GM18520 (cell line): Measurements from ENCODE around the gene ZNF681.
"Not testable (repeated sequence)": the region's sequence is repeated elsewhere in the genome, so short reads cannot be mapped to it uniquely, and the experiment has no call there.

Source experiments
- ATAC-seq: cut with Tn5 transposase; IDR thresholded peaks from one replicate; pipeline ENCODE4 v1.9.1; 2021; ENCODE audit not compliant: unreplicated experiment

The ZNF681 gene

GRCh38 chr19:23774524-23774971 is 15.9 kb upstream of the ZNF681 start:
- ATAC-seq, result no peak

GRCh38 chr19:23774106-23774505 is 15.4 kb upstream of the ZNF681 start:
- no peak for ATAC-seq

- ATAC-seq, result no peak
Observed at GRCh38 chr19:23772675-23773063, 14.0 kb upstream of the ZNF681 start.

GRCh38 chr19:23771761-23772674 is 13.3 kb upstream of the ZNF681 start:
- ATAC-seq, result no peak

GRCh38 chr19:23771316-23771715 is 12.6 kb upstream of the ZNF681 start:
- ATAC-seq, result no peak

GRCh38 chr19:23770672-23771250 is 12.1 kb upstream of the ZNF681 start:
- ATAC-seq, result no peak

- ATAC-seq, result no peak
Observed at GRCh38 chr19:23769691-23770468, 11.2 kb upstream of the ZNF681 start.

- ATAC-seq, result no peak
Observed at GRCh38 chr19:23766951-23767350, 8.3 kb upstream of the ZNF681 start.

- ATAC-seq, result no peak
Observed at GRCh38 chr19:23764781-23765180, 6.1 kb upstream of the ZNF681 start.

- ATAC-seq, result peak; percentile 33
Observed at GRCh38 chr19:23762884-23763711, 4.4 kb upstream of the ZNF681 start.

GRCh38 chr19:23762548-23762883 is 3.8 kb upstream of the ZNF681 start:
- ATAC-seq, result no peak

GRCh38 chr19:23760326-23760725 is 1.6 kb upstream of the ZNF681 start:
- ATAC-seq, result not testable (repeated sequence)

- not testable (repeated sequence) for ATAC-seq
Observed at GRCh38 chr19:23743633-23744232, 15.0 kb downstream of the ZNF681 start.

- not testable (repeated sequence) for ATAC-seq
Observed at GRCh38 chr19:23730729-23731465, 27.8 kb downstream of the ZNF681 start.

- not testable (repeated sequence) for ATAC-seq
Observed at GRCh38 chr19:23724161-23724560, 34.5 kb downstream of the ZNF681 start.

GRCh38 chr19:23718802-23719201 is 39.9 kb downstream of the ZNF681 start:
- ATAC-seq, result no peak

- no peak for ATAC-seq
Observed at GRCh38 chr19:23716792-23717191, 41.9 kb downstream of the ZNF681 start.

GRCh38 chr19:23709347-23709746 is 49.3 kb downstream of the ZNF681 start:
- no peak for ATAC-seq

- ATAC-seq, result no peak
Observed at GRCh38 chr19:23706657-23707056, 52.0 kb downstream of the ZNF681 start.

GRCh38 chr19:23699521-23699860 is 59.2 kb downstream of the ZNF681 start:
- no peak for ATAC-seq
